ENCODE results near the gene SMARCAL1.

The SMARCAL1 gene

GRCh38 chr2:216469661-216470060 is 57.4 kb downstream of the SMARCAL1 start:
- Mint-ChIP-seq H3K4me3 (no peak overlapping the region), H3K4me1 (ENCODE audit: low read depth) (peaks cover 5% of the 10 kb centered on the region), H3K27me3 (no peaks in the 10 kb centered on the region), H3K27ac (no peak overlapping the region), H3K9me3 (no peaks in the 10 kb centered on the region), H3K36me3 (ENCODE audit: low read depth) (peaks cover 30% of the 10 kb centered on the region)

DNA sequence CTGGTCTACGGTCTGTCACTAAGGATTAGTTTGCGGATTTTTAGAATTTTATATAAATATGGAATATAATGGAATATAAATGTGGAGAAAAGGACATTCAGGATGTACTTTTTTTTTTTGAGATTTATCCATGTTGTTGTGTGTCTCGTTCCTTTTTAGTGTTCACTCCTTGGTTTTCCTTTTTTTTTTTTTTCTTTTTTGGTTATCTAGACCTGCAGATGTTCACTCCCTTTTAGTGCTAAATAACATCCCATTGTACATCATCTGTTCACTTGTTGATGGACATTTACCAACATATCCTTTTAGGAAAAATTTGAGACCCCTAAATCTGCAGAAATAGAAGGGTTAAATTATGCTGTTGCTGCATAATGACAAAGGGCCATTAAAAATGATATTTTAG is 60.9 kb downstream of the SMARCAL1 start:
- Mint-ChIP-seq H3K4me3 (no peak overlapping the region), H3K9me3 (no peaks in the 10 kb centered on the region), H3K27ac (no peak overlapping the region), H3K4me1 (ENCODE audit: low read depth) (peaks cover 23% of the 10 kb centered on the region), H3K27me3 (no peaks in the 10 kb centered on the region), H3K36me3 (ENCODE audit: low read depth) (peaks cover 23% of the 10 kb centered on the region)

DNA sequence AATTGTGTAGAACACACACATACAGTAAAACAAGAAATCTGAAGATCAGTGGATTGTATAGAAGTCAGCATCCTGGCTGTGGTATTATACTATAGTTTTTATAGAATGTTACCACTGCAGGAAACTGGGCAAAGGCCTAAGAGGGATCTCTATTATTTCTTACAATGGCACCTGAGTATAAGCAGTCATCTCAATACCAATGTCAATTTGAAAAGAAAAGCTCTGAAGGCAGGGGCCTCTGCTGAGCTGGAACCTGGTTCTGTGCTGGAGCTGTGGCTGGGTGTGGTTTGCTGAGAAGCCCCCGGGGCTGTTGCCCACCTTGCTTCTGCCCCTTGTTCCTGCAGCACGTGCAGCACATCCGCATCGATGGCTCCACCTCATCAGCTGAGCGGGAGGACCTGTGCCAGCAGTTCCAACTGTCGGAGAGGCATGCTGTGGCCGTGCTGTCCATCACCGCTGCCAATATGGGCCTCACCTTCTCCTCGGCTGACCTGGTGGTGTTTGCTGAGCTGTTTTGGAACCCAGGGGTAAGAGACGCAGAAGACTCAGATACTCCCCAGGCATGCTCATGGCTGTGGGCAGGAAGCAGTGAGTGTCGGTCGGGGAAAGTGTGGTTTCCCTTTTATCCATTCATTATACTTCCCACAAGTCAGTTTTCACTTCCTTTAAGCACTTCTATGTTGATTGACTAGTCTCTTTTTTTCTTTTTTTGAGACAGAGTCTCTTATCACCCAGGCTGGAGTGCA is 62.8 kb downstream of the SMARCAL1 start:
- H3K9me3 Mint-ChIP-seq, result no peaks in the 10 kb centered on the region
- peak overlapping the region; percentile 28 for H3K4me3 Mint-ChIP-seq
- peaks cover 24% of the 10 kb centered on the region for H3K36me3 Mint-ChIP-seq (ENCODE audit: low read depth)
- peak overlapping the region; percentile 83 for H3K27ac Mint-ChIP-seq
- peaks cover 28% of the 10 kb centered on the region for H3K4me1 Mint-ChIP-seq (ENCODE audit: low read depth)
- H3K27me3 Mint-ChIP-seq, result no peaks in the 10 kb centered on the region

GRCh38 chr2:216475767-216476166 is 63.5 kb downstream of the SMARCAL1 start:
- Mint-ChIP-seq H3K27me3 (no peaks in the 10 kb centered on the region), H3K4me1 (ENCODE audit: low read depth) (peaks cover 28% of the 10 kb centered on the region), H3K9me3 (no peaks in the 10 kb centered on the region), H3K36me3 (ENCODE audit: low read depth) (peaks cover 30% of the 10 kb centered on the region), H3K4me3 (peak overlapping the region; percentile 28), H3K27ac (peak overlapping the region; percentile 83)

- Mint-ChIP-seq H3K9me3 (no peaks in the 10 kb centered on the region), H3K36me3 (ENCODE audit: low read depth) (peaks cover 41% of the 10 kb centered on the region), H3K27me3 (no peaks in the 10 kb centered on the region), H3K4me1 (ENCODE audit: low read depth) (peaks cover 28% of the 10 kb centered on the region), H3K27ac (peak overlapping the region; percentile 40), H3K4me3 (no peak overlapping the region)
Measured at GRCh38 chr2:216477283-216478035, 65.2 kb downstream of the SMARCAL1 start.

- peaks cover 28% of the 10 kb centered on the region for H3K4me1 Mint-ChIP-seq (ENCODE audit: low read depth)
- peaks cover 47% of the 10 kb centered on the region for H3K36me3 Mint-ChIP-seq (ENCODE audit: low read depth)
- peak overlapping the region; percentile 40 for H3K27ac Mint-ChIP-seq
- no peaks in the 10 kb centered on the region for H3K27me3 Mint-ChIP-seq
- H3K4me3 Mint-ChIP-seq, result no peak overlapping the region
- no peaks in the 10 kb centered on the region for H3K9me3 Mint-ChIP-seq
Measured at GRCh38 chr2:216478151-216478550, 65.9 kb downstream of the SMARCAL1 start.

GRCh38 chr2:216478791-216479190 is 66.5 kb downstream of the SMARCAL1 start:
- Mint-ChIP-seq H3K4me3 (no peak overlapping the region), H3K9me3 (no peaks in the 10 kb centered on the region), H3K4me1 (ENCODE audit: low read depth) (peaks cover 28% of the 10 kb centered on the region), H3K27ac (no peak overlapping the region), H3K36me3 (ENCODE audit: low read depth) (peaks cover 49% of the 10 kb centered on the region), H3K27me3 (no peaks in the 10 kb centered on the region)

GRCh38 chr2:216480221-216480620 is 67.9 kb downstream of the SMARCAL1 start:
- H3K36me3 Mint-ChIP-seq (ENCODE audit: low read depth), result peaks cover 49% of the 10 kb centered on the region
- H3K9me3 Mint-ChIP-seq, result no peaks in the 10 kb centered on the region
- no peak overlapping the region for H3K4me3 Mint-ChIP-seq
- peaks cover 20% of the 10 kb centered on the region for H3K4me1 Mint-ChIP-seq (ENCODE audit: low read depth)
- no peaks in the 10 kb centered on the region for H3K27me3 Mint-ChIP-seq
- H3K27ac Mint-ChIP-seq, result no peak overlapping the region

- H3K36me3 Mint-ChIP-seq (ENCODE audit: low read depth), result peaks cover 35% of the 10 kb centered on the region
- H3K27ac Mint-ChIP-seq, result no peak overlapping the region
- H3K27me3 Mint-ChIP-seq, result no peaks in the 10 kb centered on the region
- H3K4me1 Mint-ChIP-seq (ENCODE audit: low read depth), result peaks cover 10% of the 10 kb centered on the region
- no peaks in the 10 kb centered on the region for H3K9me3 Mint-ChIP-seq
- H3K4me3 Mint-ChIP-seq, result no peak overlapping the region
Measured at GRCh38 chr2:216482640-216483039, 70.4 kb downstream of the SMARCAL1 start.

GRCh38 chr2:216485237-216485636 is 73.0 kb downstream of the SMARCAL1 start:
- Mint-ChIP-seq H3K9me3 (no peaks in the 10 kb centered on the region), H3K36me3 (ENCODE audit: low read depth) (peaks cover 25% of the 10 kb centered on the region), H3K27ac (no peak overlapping the region), H3K4me1 (ENCODE audit: low read depth) (no peaks in the 10 kb centered on the region), H3K27me3 (no peaks in the 10 kb centered on the region), H3K4me3 (no peak overlapping the region)

GRCh38 chr2:216485745-216486144 is 73.5 kb downstream of the SMARCAL1 start:
- H3K27ac Mint-ChIP-seq, result no peak overlapping the region
- peaks cover 20% of the 10 kb centered on the region for H3K36me3 Mint-ChIP-seq (ENCODE audit: low read depth)
- H3K4me1 Mint-ChIP-seq (ENCODE audit: low read depth), result no peaks in the 10 kb centered on the region
- no peak overlapping the region for H3K4me3 Mint-ChIP-seq
- no peaks in the 10 kb centered on the region for H3K27me3 Mint-ChIP-seq
- H3K9me3 Mint-ChIP-seq, result no peaks in the 10 kb centered on the region

DNA sequence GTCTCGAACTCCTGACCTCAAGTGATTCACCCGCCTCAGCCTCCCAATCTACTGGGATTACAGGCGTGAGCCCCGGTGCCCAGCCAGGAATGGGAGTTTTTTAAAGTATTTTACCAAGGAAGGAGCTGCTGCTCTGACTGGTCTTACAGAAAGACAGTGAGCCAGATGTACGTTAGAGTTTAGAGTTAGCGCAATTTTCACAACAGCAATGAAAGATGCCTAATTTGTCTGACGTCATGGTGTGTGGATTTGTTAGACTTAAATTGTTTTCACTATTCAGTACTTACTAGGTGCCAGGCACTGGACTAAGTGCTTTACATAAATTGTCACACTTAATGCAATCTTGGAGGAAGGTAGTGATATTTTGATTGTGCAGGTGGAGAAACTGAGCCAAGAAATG is 74.0 kb downstream of the SMARCAL1 start:
- no peaks in the 10 kb centered on the region for H3K27me3 Mint-ChIP-seq
- H3K4me3 Mint-ChIP-seq, result no peak overlapping the region
- no peaks in the 10 kb centered on the region for H3K9me3 Mint-ChIP-seq
- H3K4me1 Mint-ChIP-seq (ENCODE audit: low read depth), result no peaks in the 10 kb centered on the region
- peaks cover 16% of the 10 kb centered on the region for H3K36me3 Mint-ChIP-seq (ENCODE audit: low read depth)
- H3K27ac Mint-ChIP-seq, result no peak overlapping the region

DNA sequence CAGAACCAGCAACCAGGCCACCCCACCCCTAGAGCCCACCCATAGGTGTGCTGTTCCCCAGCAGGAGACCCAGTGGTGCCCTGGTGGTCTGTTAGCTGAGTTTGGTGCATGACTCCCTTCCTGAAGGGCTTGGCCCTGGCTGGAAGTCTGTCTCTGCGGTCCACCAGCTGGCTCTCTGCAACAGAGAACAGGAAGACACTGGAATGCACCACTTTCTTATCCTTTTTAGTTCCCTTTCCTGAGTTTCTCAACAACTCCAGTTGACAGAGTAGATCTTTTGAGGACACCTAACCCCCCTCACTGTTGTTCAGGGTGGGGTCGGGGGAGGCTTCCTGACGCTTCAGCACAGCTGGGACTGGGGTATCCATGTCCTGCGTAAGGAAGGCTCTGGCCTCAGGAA is 74.4 kb downstream of the SMARCAL1 start:
- Mint-ChIP-seq H3K9me3 (no peaks in the 10 kb centered on the region), H3K4me1 (ENCODE audit: low read depth) (no peaks in the 10 kb centered on the region)

GRCh38 chr2:216490061-216490460 is 77.8 kb downstream of the SMARCAL1 start:
- Mint-ChIP-seq H3K4me3 (no peak overlapping the region), H3K9me3 (no peaks in the 10 kb centered on the region), H3K27ac (no peak overlapping the region), H3K4me1 (ENCODE audit: low read depth) (peaks cover 8% of the 10 kb centered on the region), H3K27me3 (no peaks in the 10 kb centered on the region), H3K36me3 (ENCODE audit: low read depth) (no peaks in the 10 kb centered on the region)

More for the DNA sequence above, 74.4 kb downstream of the SMARCAL1 start:
- Mint-ChIP-seq H3K27me3 (no peaks in the 10 kb centered on the region), H3K36me3 (ENCODE audit: low read depth) (peaks cover 14% of the 10 kb centered on the region), H3K4me3 (no peak overlapping the region), H3K27ac (no peak overlapping the region)

DNA sequence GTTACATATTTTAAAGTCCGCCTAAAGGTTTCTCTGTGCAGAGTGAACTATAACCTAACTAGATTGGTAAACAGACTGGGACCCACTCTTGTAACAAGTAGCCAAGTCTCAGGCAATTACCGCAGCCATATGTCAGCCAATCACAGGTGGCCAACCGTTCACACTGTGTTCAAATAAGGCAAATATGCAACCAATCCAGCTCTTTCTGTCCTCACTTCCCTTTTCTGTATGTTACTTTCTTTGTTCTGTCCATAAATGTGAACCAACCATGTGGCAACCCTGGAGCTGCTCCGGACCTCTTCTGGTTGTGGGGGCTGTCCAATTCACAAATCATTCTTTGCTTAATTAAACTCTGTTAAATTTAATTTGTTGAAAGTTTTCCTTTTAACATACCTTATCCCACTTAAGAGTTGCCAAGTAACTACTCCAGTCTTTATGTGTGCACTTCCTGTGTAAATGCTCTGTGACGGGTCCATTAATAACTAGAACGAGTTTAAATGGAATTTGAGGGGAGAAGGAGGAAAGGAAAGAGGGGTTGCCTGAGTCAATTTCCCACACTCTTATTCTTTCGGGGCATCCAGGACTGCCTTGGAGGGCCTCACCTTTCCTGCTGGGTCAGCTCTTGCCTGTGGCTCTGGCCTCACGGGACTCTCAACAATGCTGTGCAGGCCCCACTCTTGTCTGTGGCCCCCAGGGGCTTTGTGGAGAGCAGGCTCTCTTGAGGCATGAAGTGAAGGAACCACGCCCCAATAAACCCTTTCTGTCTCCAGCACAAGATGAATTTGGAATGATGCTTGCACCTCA is 79.7 kb downstream of the SMARCAL1 start:
- Mint-ChIP-seq H3K4me3 (no peak overlapping the region), H3K9me3 (no peaks in the 10 kb centered on the region), H3K36me3 (ENCODE audit: low read depth) (no peaks in the 10 kb centered on the region), H3K27me3 (no peaks in the 10 kb centered on the region), H3K27ac (no peak overlapping the region), H3K4me1 (ENCODE audit: low read depth) (peaks cover 22% of the 10 kb centered on the region)
